ENCODE data around the gene TRERF1.

The TRERF1 gene

DNA sequence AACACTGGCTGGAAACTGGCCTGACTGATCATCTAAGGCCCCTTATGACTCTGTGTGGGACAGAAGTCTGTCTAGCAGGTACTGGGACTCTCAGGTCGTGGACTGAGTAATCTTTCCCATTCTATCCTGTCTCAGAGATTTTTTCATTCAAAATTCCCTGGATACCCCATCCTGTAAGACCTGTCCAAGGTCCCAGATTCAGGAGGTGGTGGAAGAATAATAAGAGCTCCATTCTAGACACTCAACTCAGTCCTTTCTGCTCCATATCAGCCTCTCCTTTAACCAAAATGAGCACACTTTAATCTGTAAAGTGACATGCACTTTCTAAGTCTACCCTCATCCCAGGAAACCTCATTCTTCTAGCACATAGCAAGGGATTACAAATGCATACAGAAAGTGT lies 151.5 kb downstream of the TRERF1 start:
- no peak for DNase-seq

DNA sequence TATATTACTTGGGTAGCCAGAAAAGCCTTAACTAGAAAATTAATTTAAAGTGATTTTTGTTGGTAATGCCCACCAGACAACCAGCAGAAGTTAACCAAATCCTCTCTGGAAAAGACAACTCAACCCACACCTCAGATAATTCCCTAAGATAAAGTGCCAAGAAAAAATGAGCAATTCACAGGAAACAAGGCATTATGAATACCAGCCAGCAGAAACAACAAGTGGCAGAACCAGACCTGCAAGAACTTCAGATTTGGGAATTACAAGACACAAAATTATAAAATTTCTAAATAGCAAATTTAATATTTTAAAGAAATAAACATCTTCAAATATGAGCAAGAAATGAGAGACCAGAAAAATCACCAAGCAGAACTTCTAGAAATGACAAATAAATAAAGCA lies 154.1 kb downstream of the TRERF1 start:
- no peak for DNase-seq

DNA sequence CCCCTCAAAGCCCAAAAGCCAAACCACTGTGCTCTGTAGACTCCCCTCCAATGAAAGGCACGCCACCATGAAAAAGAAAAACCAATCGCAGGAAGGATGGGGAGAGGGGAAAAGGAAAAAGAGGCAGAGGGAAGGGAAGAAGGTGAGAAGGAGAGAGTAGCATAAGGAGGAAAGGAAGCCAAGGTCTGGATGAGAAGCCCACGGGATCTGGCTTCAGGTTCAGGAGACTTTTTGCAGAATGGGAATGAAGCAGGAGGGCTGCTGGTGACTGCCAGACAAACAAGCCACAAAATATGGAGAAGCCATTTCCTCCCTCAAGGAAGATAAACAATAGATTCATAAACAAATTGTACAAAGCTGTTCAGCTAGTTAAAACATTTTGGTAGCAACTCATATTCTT lies 155.1 kb downstream of the TRERF1 start:
- DNase-seq = no peak

DNA sequence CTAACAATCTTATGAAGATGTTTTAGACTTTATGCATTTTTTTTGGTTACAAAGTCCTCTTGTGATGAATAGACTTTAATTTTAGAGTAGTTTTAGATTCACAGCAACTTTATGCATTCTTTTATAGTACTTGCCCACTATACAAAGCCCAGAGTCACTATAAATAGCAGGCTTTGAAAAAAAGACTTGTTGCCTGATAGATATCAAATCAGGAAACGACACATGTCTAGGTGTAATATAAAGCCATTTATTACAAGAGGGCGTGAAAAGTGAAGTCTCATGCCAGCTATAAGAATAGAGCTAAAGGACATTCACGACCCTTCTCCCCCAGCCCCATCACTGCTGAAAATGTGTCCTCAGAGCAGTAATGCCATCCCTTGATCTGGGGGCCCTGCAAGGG lies 156.0 kb downstream of the TRERF1 start:
- DNase-seq = no peak

DNA sequence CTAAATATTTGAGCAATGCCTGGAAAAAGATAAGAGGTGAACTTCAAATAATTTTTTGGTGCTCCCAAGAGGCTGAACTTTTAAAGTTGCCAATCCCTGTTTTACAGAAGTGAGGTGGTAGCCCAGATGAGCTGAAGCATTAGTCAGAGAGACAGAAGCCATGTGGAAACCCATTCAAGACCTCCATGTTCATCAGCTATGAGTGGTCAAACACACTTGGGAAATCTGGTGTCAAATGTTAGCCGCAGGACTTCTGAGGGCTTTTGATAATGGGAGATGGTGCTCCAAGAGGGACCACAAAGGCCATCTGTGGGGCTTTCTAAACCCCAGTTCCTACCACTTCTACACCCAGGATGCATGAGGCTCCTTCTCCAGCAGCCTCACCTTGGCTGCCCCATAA lies 156.5 kb downstream of the TRERF1 start:
- DNase-seq = no peak

DNA sequence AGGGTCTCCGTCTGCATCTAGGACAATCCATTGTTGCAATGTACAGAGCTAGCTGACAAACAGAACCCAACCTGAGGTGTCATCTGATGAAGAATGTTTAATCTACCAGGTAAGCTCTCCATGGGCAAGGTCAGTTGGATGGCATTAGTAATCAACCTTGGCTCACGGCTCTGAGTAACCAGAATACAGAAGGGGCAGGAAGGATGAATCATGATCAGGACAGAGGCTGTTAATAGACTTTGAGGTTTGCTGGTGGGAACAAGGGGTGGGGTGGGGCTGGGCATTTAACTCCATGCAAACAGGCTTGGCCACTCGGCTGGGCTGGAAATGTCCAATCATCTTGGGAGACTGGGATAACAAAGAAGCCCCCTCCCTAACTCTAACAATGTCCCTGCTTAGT lies 157.0 kb downstream of the TRERF1 start:
- DNase-seq = no peak

DNA sequence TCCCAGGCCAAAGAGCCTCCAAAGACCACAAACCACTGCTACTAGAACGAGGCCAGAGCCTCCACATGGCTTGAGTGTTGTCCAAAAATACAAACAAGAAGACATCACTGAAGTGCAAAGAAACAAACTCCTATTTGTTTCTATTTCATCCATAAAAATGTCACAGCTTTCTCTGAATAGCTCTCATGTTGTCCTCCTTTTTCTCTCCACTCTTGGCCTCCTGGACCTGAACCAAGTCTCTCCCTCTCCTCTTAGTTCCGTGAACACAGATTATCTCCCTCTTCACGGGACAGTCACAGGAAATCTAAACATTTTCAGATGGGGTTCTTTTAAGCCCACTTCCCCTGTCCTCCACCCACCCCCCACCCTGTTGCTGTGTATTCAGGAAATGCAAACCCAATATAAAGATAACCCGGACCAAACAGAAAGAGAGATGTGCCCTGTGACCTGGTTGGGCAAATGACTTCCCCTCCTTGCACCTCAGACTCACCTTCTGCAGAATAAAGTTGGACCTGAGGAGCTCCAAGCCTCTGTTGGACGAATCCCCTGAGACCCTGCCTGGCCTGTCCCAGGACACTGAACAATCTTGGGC lies 158.2 kb downstream of the TRERF1 start:
- no peak for DNase-seq

DNA sequence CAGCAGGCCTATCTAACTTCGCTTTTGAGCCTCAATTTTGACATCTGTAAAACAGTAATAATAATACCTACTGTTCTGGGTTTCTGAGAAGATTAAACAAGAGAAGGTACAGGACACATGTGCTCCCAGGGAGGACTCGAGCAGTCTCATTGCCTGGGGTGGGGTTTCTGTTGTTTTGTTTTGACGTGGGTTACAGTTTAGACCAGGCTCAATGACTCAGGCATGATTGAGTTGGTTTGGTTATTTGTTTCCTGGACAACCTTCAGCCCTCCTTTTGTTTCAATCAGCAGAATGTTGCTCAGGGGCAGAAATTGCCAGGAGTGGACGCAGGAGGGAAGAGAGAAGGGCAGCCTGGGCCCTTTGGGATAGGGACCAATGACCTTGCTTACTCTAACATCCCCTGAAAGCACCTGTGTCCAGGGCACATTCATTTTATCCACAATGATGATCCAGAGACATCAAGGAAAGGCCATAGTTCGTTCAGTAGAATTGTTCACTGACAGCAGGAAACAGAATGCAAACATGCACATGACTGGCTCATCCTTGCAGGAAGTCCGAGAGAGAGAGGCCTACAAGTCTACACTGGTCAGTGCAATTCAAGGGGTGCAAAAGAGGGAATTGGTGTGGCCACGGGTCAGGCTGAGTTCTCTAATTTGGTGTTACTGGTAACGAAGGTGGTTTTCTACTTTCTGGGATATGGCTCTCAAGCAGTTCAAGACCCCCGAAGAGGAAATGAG lies 159.6 kb downstream of the TRERF1 start:
- DNase-seq = no peak

DNA sequence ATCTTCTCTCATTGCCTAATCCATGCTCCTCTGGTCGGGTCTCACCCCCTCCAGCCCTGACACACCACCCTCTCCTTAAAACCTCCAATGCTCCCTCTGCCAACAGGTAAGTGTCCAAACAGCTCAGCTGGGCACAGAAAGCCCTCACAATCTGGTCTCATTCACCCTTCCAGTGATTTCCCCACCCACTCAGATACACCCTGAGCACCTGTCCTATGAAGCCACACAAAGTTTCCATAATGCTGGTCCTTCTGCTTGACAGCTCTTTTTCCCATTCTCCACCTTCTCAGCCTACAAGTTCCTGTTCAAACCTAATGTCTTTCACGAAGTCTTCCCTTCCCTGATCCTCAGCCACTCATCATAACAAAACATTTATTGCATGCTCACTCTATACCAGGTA lies 164.0 kb downstream of the TRERF1 start:
- DNase-seq = no peak

DNA sequence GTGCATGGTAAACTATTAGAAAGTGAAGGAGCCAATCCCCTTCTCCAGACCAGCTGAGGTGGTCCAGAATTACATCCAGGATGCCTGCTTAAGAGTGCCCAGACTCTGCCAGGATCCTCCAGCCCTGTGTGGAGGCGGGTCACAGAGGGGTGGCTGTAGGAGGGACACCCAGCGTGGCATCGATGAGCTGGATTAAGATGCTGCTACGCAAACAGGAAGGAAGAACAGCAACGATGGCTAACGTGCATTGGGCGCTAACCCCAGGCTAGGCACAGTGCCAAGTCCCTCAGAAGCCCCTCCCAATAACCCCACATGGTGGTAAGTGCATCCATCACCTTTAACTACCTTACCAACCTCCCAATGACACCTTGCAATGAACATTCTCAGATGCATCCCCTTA lies 170.2 kb downstream of the TRERF1 start:
- DNase-seq = no peak

DNA sequence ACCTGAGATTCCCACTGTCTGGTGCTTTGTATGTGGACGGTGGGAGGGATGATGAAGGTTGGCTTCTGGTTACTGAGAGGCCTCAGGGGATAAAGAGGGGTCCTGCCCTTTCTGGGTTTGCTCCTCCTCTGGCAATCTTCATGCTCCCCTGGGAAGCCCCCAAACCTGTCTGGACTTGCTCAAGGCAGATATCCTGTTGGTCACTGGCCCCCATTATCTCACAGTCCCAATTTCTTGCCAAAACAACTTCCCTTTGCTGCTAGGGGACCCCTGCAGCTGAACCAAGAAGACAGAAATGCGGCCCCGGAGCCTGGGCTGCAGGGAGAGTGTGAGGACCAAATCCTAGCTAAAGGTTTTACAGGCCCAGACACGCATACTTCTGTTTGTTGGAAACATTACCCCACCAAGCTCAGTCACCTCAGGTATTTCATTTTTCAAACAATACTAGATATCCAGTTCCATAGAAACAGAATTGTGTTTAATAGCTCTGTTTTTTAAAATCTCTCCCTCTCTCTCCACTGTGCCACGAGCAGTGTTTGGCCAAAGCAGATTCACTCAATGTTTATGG lies 170.7 kb downstream of the TRERF1 start:
- DNase-seq = no peak

DNA sequence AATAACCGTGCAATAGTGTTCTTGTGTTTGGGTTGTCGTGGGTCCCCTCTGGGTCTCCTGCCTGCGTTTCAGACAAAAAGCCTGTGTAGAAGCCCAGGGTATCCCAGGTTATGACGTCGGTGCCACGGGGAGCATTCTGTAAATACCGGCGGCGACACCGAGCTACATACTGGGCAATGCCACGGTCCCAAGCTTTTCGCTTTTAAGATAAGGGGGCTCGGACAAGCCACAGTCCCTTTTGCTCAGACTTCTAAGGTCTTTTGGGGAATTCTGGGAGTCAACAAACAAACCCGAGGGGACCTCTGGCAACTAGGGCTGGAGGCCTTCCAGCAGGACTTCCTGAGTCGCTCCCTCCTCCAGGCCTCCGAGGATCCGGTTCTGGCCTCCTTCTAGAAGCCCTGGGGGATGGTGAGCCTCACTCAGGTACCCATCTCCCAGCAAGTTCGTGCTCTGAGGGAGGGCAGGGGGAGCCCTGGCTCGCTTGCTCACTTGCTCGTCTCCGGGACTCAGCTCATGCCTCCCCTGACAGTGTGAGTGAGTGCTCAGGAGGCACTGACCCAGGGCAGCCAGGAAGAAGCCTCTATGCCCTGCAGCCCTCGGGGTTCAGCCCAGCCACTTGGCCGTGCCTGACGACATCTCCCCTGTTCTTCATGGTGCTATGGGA lies 171.6 kb downstream of the TRERF1 start:
- no peak for DNase-seq

DNA sequence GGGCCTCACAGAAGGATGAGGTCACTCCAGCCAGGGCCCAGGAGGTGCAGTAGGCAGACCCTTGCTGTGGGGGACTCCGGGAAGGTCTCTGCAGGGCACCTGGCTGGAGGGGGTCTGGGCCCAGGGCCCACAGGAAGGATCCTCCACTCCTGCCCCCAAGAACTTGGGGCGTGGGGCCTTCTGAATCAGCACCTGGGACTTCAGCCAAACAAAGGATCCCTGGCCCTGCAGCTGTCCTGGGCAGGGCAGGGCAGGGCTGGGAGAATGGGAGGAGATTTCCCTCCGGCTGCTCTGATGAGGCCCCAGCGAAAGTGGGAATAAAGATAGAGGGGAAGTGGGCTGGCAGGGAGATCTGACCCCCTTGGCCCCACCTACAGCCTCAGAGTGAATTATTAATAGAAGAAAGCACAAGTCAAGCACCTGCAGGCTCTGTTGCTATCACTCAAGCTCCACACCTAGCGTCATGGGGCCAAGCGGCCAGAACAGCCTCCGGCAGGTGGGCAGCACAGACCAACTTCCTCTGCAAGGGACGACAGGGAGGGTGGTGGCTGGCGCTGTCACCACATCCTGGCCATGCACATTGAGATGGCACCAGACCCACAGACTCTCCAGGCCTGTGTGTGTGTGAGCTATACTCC lies 172.5 kb downstream of the TRERF1 start:
- DNase-seq = no peak

DNA sequence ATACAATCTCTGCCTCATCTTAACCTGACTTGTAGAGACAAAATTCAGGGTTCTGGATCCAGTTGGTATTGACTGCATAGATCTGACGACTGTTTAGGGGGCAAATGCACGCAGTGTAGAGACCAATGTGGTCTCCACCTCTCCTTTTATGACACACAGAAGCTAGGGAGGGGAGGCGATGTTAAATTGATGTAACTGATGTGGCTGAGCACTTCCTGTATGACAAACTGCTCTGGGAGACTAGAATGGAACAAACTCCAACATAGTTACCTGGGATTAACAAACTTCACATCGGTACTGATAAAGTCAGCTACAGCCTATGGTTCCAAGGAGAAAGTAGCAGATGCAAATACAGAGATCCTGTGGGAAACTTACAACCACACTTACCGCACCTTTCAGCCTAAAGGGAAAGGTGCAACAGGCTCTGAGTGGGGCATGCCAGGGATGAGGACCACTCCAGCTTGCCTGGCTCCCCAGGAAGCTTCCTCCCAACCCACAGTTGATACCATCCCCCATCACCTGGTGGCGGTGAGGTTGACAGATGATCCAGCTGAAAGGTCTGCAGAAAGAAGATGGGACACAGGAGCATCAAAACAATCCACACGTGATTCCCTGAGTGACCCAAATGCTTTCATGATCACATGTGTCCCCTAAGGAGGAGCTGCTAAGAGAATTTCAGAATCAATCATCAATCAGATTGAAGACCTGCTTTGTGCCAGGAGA lies 173.4 kb downstream of the TRERF1 start:
- DNase-seq = no peak

DNA sequence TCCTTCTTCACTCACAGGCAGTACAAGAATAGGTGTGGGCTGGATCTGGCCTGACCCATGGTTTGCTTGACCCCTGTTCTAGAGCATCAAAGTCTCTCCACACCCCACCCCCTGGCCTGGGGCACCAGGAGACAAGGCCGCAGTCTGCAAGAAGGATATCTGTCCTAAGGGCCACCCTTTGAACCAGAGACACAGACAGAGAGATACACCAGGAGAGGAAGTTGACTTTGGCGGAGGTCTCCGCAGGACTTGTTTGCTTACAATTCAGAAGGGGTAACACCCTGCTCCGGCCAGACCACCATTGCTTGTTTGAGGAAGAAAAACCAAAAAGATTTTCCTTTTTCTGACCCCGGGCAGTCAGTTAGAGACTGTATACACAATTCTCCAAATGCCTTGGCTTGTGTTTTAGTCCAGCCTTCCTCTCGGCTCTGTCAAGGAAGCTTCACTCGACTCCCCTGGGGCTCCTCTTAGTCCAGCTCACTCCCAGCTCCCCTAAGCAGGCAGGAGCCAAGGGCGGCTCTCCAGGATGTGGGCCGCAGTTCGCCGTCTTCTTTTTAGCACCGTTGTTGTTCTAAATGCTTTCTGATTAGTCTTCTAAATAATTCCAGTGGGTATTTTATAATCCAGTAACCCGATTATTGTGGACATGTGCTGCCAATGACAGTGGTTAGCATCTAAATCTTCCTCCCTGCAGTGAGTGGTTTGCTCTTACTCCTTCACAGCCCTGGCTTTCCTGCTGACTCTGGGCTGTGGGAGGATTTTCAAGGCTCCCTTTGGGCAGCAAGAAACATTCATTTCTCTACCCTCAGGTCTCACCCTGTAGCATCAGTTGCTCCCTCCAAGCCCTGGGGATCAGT lies 175.5 kb downstream of the TRERF1 start:
- DNase-seq = no peak

DNA sequence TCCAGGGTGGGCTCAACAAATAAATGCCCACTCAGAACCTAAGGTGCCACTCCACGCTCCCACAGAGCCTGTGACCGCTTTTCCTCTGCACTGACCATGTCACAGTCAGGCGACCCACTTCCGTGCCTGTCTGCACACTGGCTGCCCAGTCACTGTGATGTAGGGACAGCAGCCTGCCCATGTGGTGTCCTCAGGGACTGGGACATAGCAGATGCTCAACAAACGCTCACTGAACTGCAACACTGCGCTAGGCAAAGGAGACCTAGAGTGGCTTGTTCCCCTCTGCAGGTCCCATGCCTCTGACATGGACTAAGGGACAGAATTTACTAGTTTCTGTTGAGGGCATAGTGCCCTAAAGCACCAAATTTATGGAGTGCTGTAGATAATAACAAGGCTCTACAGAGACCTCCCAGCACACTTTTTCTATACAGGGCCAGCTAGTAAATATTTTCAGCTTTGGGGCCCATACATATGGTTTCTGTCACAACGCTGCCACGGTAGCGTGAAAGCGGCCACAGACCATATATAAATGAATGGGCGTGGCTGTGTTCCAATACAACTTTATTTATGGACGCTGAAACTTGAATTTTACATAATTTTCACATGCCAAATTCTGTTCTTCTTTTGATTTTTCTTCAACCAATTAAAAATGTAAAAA lies 176.2 kb downstream of the TRERF1 start:
- no peak for DNase-seq

DNA sequence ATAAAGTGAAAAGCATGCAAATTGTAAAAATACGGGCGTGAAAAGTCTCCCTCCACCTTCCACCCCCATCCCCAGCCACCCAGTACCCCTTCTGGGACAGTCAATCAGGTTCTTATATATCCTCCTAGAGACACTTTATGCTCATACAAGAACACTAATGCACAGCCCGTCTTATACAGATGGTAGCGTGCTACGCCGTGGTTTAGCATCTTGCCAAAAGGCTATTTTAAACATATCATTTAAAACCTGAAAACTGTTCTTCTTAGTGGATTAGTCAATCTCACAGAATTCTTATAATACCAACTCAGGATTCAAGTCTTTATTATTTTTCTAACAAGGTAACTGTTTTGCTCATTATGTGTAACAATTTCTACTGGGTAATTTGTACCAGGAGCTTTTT lies 176.8 kb downstream of the TRERF1 start:
- DNase-seq = no peak

DNA sequence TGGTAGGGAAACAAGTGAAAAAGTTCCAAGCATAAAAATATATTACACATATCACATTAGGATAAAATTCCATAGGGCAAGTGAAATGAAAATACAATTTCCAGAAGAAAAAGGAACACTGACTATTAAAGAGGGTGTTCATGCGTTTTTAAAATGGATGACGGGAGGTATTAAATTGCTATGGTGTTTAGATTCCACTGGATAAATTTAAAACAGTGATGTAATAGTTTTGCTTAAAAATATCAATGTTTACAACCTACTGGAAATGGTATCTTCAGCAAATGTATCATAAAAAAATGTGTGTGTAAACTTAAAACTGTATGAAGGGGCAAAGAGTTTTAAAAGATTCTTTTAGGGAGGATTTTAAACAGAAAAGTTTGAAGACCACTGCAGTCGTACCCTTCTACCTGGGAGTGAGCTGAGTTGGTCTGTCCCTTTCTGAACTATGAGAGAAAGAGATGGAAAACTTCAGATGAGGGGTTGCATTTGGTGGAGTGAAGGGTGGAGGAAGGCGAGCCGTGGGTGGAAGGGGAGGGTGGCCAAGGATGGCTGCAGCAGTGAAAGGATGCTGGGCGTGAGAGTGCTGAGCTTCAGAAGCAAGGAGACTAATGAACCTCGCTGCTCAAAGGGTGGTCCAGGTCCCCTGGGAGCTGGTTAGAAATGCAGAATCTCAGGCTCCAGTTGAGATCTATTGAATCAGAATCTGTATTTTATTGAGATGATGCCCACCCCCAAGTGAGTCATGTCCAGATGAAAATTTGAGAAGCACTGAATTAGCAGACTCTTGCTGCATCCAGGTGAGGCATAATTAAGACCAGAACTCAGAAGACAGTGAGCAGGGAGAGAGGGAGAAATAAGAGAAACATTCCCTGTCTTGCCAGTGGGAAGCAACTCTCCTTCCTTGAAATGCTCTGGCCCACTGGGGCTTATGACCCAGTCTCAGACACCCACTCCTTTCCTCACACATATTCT lies 179.6 kb downstream of the TRERF1 start:
- DNase-seq = no peak

DNA sequence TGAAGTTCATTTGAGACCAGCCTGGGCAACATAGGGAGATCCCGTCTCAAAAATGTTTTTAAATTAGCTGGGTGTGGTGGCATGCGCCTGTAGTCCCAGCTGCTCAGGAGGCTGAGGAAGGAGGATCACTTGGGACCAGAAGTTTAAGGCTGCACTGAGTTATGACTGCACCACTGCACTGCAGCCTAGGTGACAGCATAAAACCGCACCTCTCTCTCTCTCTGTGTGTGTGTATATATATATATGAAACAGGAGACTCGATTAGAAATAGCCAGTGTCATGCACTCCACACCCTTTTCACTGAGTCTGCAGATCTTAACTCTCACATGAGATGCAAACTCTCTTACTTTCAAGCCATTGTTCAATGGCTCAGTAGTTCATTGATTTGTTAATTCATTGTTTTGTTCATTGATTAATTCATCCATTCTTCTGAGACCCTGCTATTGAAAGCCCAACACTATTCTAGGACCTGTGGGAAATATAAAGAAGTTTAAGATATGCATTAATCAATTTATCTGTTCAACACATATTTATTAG lies 181.7 kb downstream of the TRERF1 start:
- no peak for DNase-seq

DNA sequence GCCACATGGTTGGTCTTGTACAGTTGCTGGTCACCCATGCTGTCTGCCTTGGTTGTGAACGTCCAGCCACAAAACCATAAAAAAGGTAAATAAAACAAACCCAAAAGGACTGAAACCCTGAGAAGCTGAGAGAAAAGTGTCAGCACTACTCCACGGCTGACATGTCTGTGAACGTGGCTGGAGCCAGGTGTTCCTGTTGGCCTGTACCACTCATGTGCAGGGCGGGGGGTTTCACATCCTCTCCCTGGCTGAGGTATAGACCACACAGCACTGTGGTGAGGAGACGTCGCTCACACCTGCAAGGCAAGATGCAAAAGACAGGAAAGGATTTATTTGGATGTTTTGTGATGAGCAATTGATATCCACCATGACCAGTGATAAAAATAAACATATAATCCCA lies 182.2 kb downstream of the TRERF1 start:
- no peak for DNase-seq

Measured in NCI-H1048 (cell line).